H4 (cell line): ENCODE measurements around the gene KRTAP5-11. TPM values are rescaled to one million over a fixed set of nuclear protein-coding genes. Genes with fewer than 3 reads are reported as not detected.
"Not testable (repeated sequence)": the region's sequence is repeated elsewhere in the genome, so short reads cannot be mapped to it uniquely, and the experiment has no call there.

Source experiments
- DNase-seq: peaks from one replicate; pipeline ENCODE4 v3.0.0-alpha.2; 2015; ENCODE audit warnings: low spot score
- total RNA-seq: library from RNA; depleted of rRNA; stranded (reverse); fragments of >200 nt; shearing (Covaris generic); gene quantifications from 2 replicates; pipeline ENCODE4 v1.2.3, GENCODE V29; 2014

KRTAP5-11 gene
- total RNA-seq, 1 experiment from 2014 or later = not detected

- no peak for DNase-seq
These were observed 26.7 kb downstream of the KRTAP5-11 start for GRCh38 chr11:71556018-71556417.

GRCh38 chr11:71555508-71555907, 27.2 kb downstream of the KRTAP5-11 start:
- DNase-seq = no peak

GRCh38 chr11:71554996-71555395, 27.7 kb downstream of the KRTAP5-11 start:
- DNase-seq = no peak

GRCh38 chr11:71551711-71552110, 31.0 kb downstream of the KRTAP5-11 start:
- no peak for DNase-seq

- DNase-seq = no peak
These were observed 33.9 kb downstream of the KRTAP5-11 start for GRCh38 chr11:71548716-71549151.

GRCh38 chr11:71548120-71548519, 34.6 kb downstream of the KRTAP5-11 start, which contains the start of gene KRTAP5-9:
Gene KRTAP5-9 (plus strand): TSS chr11:71548420. CDS start chr11:71548658, 238 bp downstream.
- DNase-seq = no peak

GRCh38 chr11:71545405-71545966, 37.2 kb downstream of the KRTAP5-11 start:
- no peak for DNase-seq

- DNase-seq = no peak
These were observed 38.0 kb downstream of the KRTAP5-11 start for GRCh38 chr11:71544525-71545214.

GRCh38 chr11:71543866-71544265, 38.8 kb downstream of the KRTAP5-11 start:
- DNase-seq = no peak

- DNase-seq = no peak
These were observed 39.5 kb downstream of the KRTAP5-11 start for GRCh38 chr11:71542879-71543777.

- no peak for DNase-seq
These were observed 40.3 kb downstream of the KRTAP5-11 start for GRCh38 chr11:71542382-71542781.

GRCh38 chr11:71540521-71541304, 42.0 kb downstream of the KRTAP5-11 start:
- not testable (repeated sequence) for DNase-seq

- not testable (repeated sequence) for DNase-seq
These were observed 42.7 kb downstream of the KRTAP5-11 start for GRCh38 chr11:71539971-71540370.

GRCh38 chr11:71539017-71539416, 43.7 kb downstream of the KRTAP5-11 start:
- no peak for DNase-seq

- DNase-seq = no peak
These were observed 44.0 kb downstream of the KRTAP5-11 start for GRCh38 chr11:71538666-71538990.

- DNase-seq = not testable (repeated sequence)
These were observed 44.6 kb downstream of the KRTAP5-11 start, which contains the start of gene KRTAP5-8 for GRCh38 chr11:71537977-71538665. Gene KRTAP5-8 (plus strand): TSS chr11:71538025. CDS start chr11:71538056, 31 bp downstream.

GRCh38 chr11:71537537-71537936, 45.1 kb downstream of the KRTAP5-11 start:
- no peak for DNase-seq

GRCh38 chr11:71535825-71536224, 46.9 kb downstream of the KRTAP5-11 start:
- DNase-seq = no peak

GRCh38 chr11:71534711-71535608, 47.7 kb downstream of the KRTAP5-11 start:
- not testable (repeated sequence) for DNase-seq
